T-cell (primary cell): ENCODE measurements around the gene KCNJ10. TPM values are rescaled to one million over a fixed set of nuclear protein-coding genes. Genes with fewer than 3 reads are reported as not detected.

Experiments
- ATAC-seq, 4 experiments: fragments of 200-7000 bp in 3 of 4; fragments of 150-1000 bp in 1 of 4; cut with Tn5 transposase; replicated peaks in 1 of 4; 1 replicate in 3 of 4; 2 replicates in 1 of 4; pipeline ENCODE4 v1.10.0; 2021; ENCODE audit warnings: moderate library complexity in 3 of 4, mild to moderate bottlenecking in 2 of 4, moderate number of reproducible peaks in 1 of 4
- CTCF ChIA-PET, 2 donors: fragments of 300-600 bp; sonication (Branson Sonifier 250); formaldehyde crosslinking; loops; one replicate each; lab custom pipeline; 2022; ENCODE audit warnings: antibody characterized with exemption in 2 of 2; lab: Charles Lee
- POLR2A ChIA-PET, 2 donors: fragments of 300-600 bp; sonication (Branson Sonifier 250); formaldehyde crosslinking; loops; one replicate each; lab custom pipeline; 2022; ENCODE audit warnings: antibody characterized with exemption in 2 of 2; lab: Charles Lee
- DNase-seq, 35 experiments: peaks; one replicate each; pipeline versions ENCODE4 v3.0.0 to v3.0.0-alpha.2; 2013 to 2023
- H3K27ac ChIP-seq: one replicate; pipeline ENCODE4 v1.5.1; 2013; ENCODE audit warnings: low read length
- H3K27me3 ChIP-seq, 2 experiments: replicated peaks in 1 of 2; 1 replicate in 1 of 2; 2 replicates in 1 of 2; pipeline versions ENCODE4 v1.6.1 to v1.7.0; 2013; ENCODE audit warnings: low read length in 1 of 2, mixed read lengths in 1 of 2; ENCODE audit not compliant: control insufficient read depth in 2 of 2, insufficient read depth in 2 of 2; ENCODE audit errors: extremely low read depth in 1 of 2
- H3K36me3 ChIP-seq, 2 donors: 1 replicate in 1 of 2; 2 replicates in 1 of 2; pipeline versions ENCODE4 v1.6.1 to v1.7.0; 2013; ENCODE audit warnings: low read length in 1 of 2; ENCODE audit not compliant: control insufficient read depth in 2 of 2, insufficient read depth in 1 of 2; ENCODE audit errors: extremely low read depth in 1 of 2
- H3K4me1 ChIP-seq, 2 experiments: 1 replicate in 1 of 2; 2 replicates in 1 of 2; pipeline versions ENCODE4 v1.6.1 to v1.7.0; 2013; ENCODE audit warnings: low read length in 2 of 2, mixed read lengths in 1 of 2; ENCODE audit not compliant: insufficient read depth in 2 of 2, control insufficient read depth in 1 of 2; ENCODE audit errors: extremely low read depth in 1 of 2
- H3K4me3 ChIP-seq, 2 donors: 1 replicate in 1 of 2; 2 replicates in 1 of 2; pipeline versions ENCODE4 v1.5.1 to v1.7.0; 2013; ENCODE audit warnings: mild to moderate bottlenecking in 2 of 2, low read length in 1 of 2, moderate library complexity in 1 of 2; ENCODE audit not compliant: control insufficient read depth in 1 of 2; ENCODE audit errors: extremely low read depth in 1 of 2
- H3K9me3 ChIP-seq: 2 replicates; pipeline ENCODE4 v1.7.0; 2013
- H3K27ac Mint-ChIP-seq, 2 donors: one replicate each; pipeline ENCODE4 v1.8.0; 2020 to 2021; ENCODE audit warnings: mild to moderate bottlenecking in 2 of 2, mixed read lengths in 2 of 2
- H3K27me3 Mint-ChIP-seq, 2 donors: one replicate each; pipeline ENCODE4 v1.8.0; 2021 to 2022; ENCODE audit warnings: mixed read lengths in 2 of 2
- H3K36me3 Mint-ChIP-seq: one replicate; pipeline ENCODE4 v1.8.0; 2021; ENCODE audit warnings: mixed read lengths
- H3K4me1 Mint-ChIP-seq, 3 donors: one replicate each; pipeline ENCODE4 v1.8.0; 2020 to 2022; ENCODE audit warnings: mixed read lengths in 3 of 3, mild to moderate bottlenecking in 1 of 3
- H3K4me3 Mint-ChIP-seq, 3 donors: one replicate each; pipeline ENCODE4 v1.8.0; 2020 to 2022; ENCODE audit warnings: mild to moderate bottlenecking in 3 of 3, mixed read lengths in 3 of 3, moderate library complexity in 3 of 3
- H3K9me3 Mint-ChIP-seq, 3 donors: one replicate each; pipeline ENCODE4 v1.8.0; 2020 to 2022; ENCODE audit warnings: mixed read lengths in 3 of 3
- WGBS: methylation state at CpG from one replicate; pipeline ENCODE4 v1.1.5; 2013; ENCODE audit warnings: missing lambda C conversion rate; ENCODE audit not compliant: insufficient coverage; 5-methylcytosine and 5-hydroxymethylcytosine counted together
- total RNA-seq, 35 experiments: library from RNA in 6 of 35; stranded (reverse) in 6 of 35; fragments of 120-200 nt in 1 of 35; gene quantifications; one replicate each; pipeline versions ENCODE4 v1.2.1 to v1.2.4 and lab custom pipeline; 2013 to 2026

KCNJ10 gene
- total RNA-seq, 5 donors from 2014 or later (not counting 1 experiment from before 2014, with no cell fraction given) = 0.22 TPM; not detected in 4

- Histone ChIP-seq H3K4me1 (no peaks in the 10 kb centered on the region), H3K27ac (no peak overlapping the region), H3K27me3 (peaks cover 0 to 24% of the 10 kb centered on the region in 2 experiments), H3K9me3 (no peaks in the 10 kb centered on the region), H3K36me3 (no peaks in the 10 kb centered on the region), H3K4me3 (no peak overlapping the region)
- H3K27ac Mint-ChIP-seq = peak overlapping the region in 1 of 2 donors; percentile 7
- H3K4me3 Mint-ChIP-seq = no peak overlapping the region
- POLR2A ChIA-PET = no interaction called here
- 94% methylated on average over 3 of the region's 6 CpGs for WGBS
- CTCF ChIA-PET = interaction anchor here in 1 of 2 donors (0.5 kb wide), 1 partner anchor 23 kb away, joined by 4 read pairs; no protein-coding TSS in a partner anchor
- no peak for ATAC-seq
- H3K9me3 Mint-ChIP-seq = no peaks in the 10 kb centered on the region
- H3K36me3 Mint-ChIP-seq = no peaks in the 10 kb centered on the region
- no peaks in the 10 kb centered on the region for H3K4me1 Mint-ChIP-seq
- peaks cover 30 to 41% of the 10 kb centered on the region in 2 donors for H3K27me3 Mint-ChIP-seq
- DNase-seq = no peak
Observed at GRCh38 chr1:159982280-159982679, 87.7 kb downstream of the KCNJ10 start.

GRCh38 chr1:159981351-159982055, 88.5 kb downstream of the KCNJ10 start:
- Mint-ChIP-seq H3K4me1 (no peaks in the 10 kb centered on the region), H3K4me3 (no peak overlapping the region), H3K27me3 (peaks cover 30 to 39% of the 10 kb centered on the region in 2 donors), H3K9me3 (no peaks in the 10 kb centered on the region), H3K27ac (no peak overlapping the region), H3K36me3 (no peaks in the 10 kb centered on the region)
- 93% methylated on average over 6 of the region's 6 CpGs for WGBS
- H3K4me1 ChIP-seq = no peaks in the 10 kb centered on the region
- no peak overlapping the region for H3K27ac ChIP-seq
- ChIA-PET POLR2A (no interaction called here), CTCF (no interaction called here)
- DNase-seq (no peak), ATAC-seq (no peak)
- H3K27me3 ChIP-seq = peaks cover 0 to 24% of the 10 kb centered on the region in 2 experiments
- no peaks in the 10 kb centered on the region for H3K36me3 ChIP-seq
- no peak overlapping the region for H3K4me3 ChIP-seq
- H3K9me3 ChIP-seq = no peaks in the 10 kb centered on the region

- Histone ChIP-seq H3K36me3 (no peaks in the 10 kb centered on the region), H3K27ac (no peak overlapping the region), H3K4me1 (no peaks in the 10 kb centered on the region), H3K4me3 (no peak overlapping the region), H3K9me3 (no peaks in the 10 kb centered on the region), H3K27me3 (peaks cover 0 to 24% of the 10 kb centered on the region in 2 experiments)
- H3K36me3 Mint-ChIP-seq = no peaks in the 10 kb centered on the region
- WGBS = 100% methylated on average over 1 of the region's 7 CpGs
- ATAC-seq (no peak), DNase-seq (no peak)
- H3K4me1 Mint-ChIP-seq = no peaks in the 10 kb centered on the region
- peaks cover 30 to 39% of the 10 kb centered on the region in 2 donors for H3K27me3 Mint-ChIP-seq
- ChIA-PET POLR2A (no interaction called here), CTCF (no interaction called here)
- H3K9me3 Mint-ChIP-seq = no peaks in the 10 kb centered on the region
- H3K27ac Mint-ChIP-seq = no peak overlapping the region
- H3K4me3 Mint-ChIP-seq = no peak overlapping the region
Observed at GRCh38 chr1:159980786-159981185, 89.2 kb downstream of the KCNJ10 start.

GRCh38 chr1:159980076-159980475, 89.9 kb downstream of the KCNJ10 start:
- Histone ChIP-seq H3K4me3 (no peak overlapping the region), H3K27me3 (peaks cover 0 to 18% of the 10 kb centered on the region in 2 experiments), H3K27ac (no peak overlapping the region), H3K9me3 (no peaks in the 10 kb centered on the region), H3K4me1 (no peaks in the 10 kb centered on the region), H3K36me3 (no peaks in the 10 kb centered on the region)
- no peak for DNase-seq
- CTCF ChIA-PET = no interaction called here
- Mint-ChIP-seq H3K4me1 (no peaks in the 10 kb centered on the region), H3K36me3 (no peaks in the 10 kb centered on the region), H3K27ac (no peak overlapping the region), H3K4me3 (no peak overlapping the region), H3K9me3 (no peaks in the 10 kb centered on the region), H3K27me3 (peaks cover 27 to 34% of the 10 kb centered on the region in 2 donors)
- 42% methylated on average over 2 of the region's 6 CpGs for WGBS
- no peak for ATAC-seq
- POLR2A ChIA-PET = no interaction called here

- POLR2A ChIA-PET = no interaction called here
- Mint-ChIP-seq H3K27me3 (peaks cover 26 to 33% of the 10 kb centered on the region in 2 donors), H3K27ac (no peak overlapping the region), H3K36me3 (no peaks in the 10 kb centered on the region), H3K9me3 (no peaks in the 10 kb centered on the region), H3K4me1 (no peaks in the 10 kb centered on the region), H3K4me3 (no peak overlapping the region)
- CTCF ChIA-PET = no interaction called here
- ATAC-seq (no peak), DNase-seq (no peak)
- Histone ChIP-seq H3K27ac (no peak overlapping the region), H3K4me1 (no peaks in the 10 kb centered on the region), H3K27me3 (peaks cover 0 to 22% of the 10 kb centered on the region in 2 experiments), H3K36me3 (no peaks in the 10 kb centered on the region), H3K4me3 (no peak overlapping the region), H3K9me3 (no peaks in the 10 kb centered on the region)
- WGBS = no CpG with 5 or more reads among the region's 3 CpGs
Observed at GRCh38 chr1:159979257-159979656, 90.7 kb downstream of the KCNJ10 start.

GRCh38 chr1:159978107-159978398, 91.9 kb downstream of the KCNJ10 start:
- Histone ChIP-seq H3K4me1 (no peaks in the 10 kb centered on the region), H3K9me3 (no peaks in the 10 kb centered on the region), H3K27ac (no peak overlapping the region), H3K4me3 (no peak overlapping the region), H3K27me3 (peaks cover 0 to 31% of the 10 kb centered on the region in 2 experiments), H3K36me3 (no peaks in the 10 kb centered on the region)
- H3K4me3 Mint-ChIP-seq = no peak overlapping the region
- H3K36me3 Mint-ChIP-seq = no peaks in the 10 kb centered on the region
- WGBS = no CpG with 5 or more reads among the region's 2 CpGs
- DNase-seq (no peak), ATAC-seq (no peak)
- H3K27me3 Mint-ChIP-seq = peaks cover 26 to 29% of the 10 kb centered on the region in 2 donors
- ChIA-PET POLR2A (no interaction called here), CTCF (no interaction called here)
- no peak overlapping the region for H3K27ac Mint-ChIP-seq
- no peaks in the 10 kb centered on the region for H3K9me3 Mint-ChIP-seq
- H3K4me1 Mint-ChIP-seq = no peaks in the 10 kb centered on the region
